PC-9 (cell line): ENCODE results near the gene USP4. TPM values are rescaled to one million over a fixed set of nuclear protein-coding genes. Genes with fewer than 3 reads are reported as not detected.
"Not testable (repeated sequence)": the region's sequence is repeated elsewhere in the genome, so short reads cannot be mapped to it uniquely, and the experiment has no call there.

Experiments
- BruUV-seq: library from RNA; stranded (reverse); fragments of 400-500 nt; replicated peaks from 2 replicates; lab custom pipeline; 2021; lab: Mats Ljungman, UMichigan
- CTCF ChIA-PET: fragments of 300-600 bp; sonication (Branson Sonifier 250); formaldehyde crosslinking; loops from one replicate; lab custom pipeline; 2022; ENCODE audit warnings: antibody characterized with exemption; lab: Charles Lee
- POLR2A ChIA-PET: fragments of 300-600 bp; sonication (Branson Sonifier 250); formaldehyde crosslinking; loops from one replicate; lab custom pipeline; 2022; ENCODE audit warnings: antibody characterized with exemption; ENCODE audit not compliant: unreplicated experiment; lab: Charles Lee
- DNase-seq, 2 experiments: peaks; one replicate each; pipeline versions ENCODE4 v3.0.0 to v3.0.0-alpha.2; 2015 to 2022; ENCODE audit warnings: mixed read lengths in 1 of 2
- H2AFZ ChIP-seq: fragments of 200-600 bp; sonication (generic); 2 replicates; pipeline ENCODE4 v1.8.1; 2017; ENCODE audit warnings: antibody characterized with exemption
- H3F3A ChIP-seq: fragments of 200-600 bp; sonication (generic); 2 replicates; pipeline ENCODE4 v1.8.1; 2017; ENCODE audit warnings: antibody characterized with exemption, mild to moderate bottlenecking, low read depth; ENCODE audit not compliant: insufficient read depth
- H3K27ac ChIP-seq: fragments of 200-600 bp; sonication (generic); 2 replicates; pipeline ENCODE4 v1.6.1; 2016; ENCODE audit warnings: mixed run types
- H3K27me3 ChIP-seq: fragments of 200-600 bp; sonication (generic); 2 replicates; pipeline ENCODE4 v1.6.1; 2016; ENCODE audit warnings: low read depth, mixed run types; ENCODE audit not compliant: insufficient read depth
- H3K36me3 ChIP-seq: fragments of 200-600 bp; sonication (generic); 2 replicates; pipeline ENCODE4 v1.6.1; 2016; ENCODE audit warnings: low read depth, mixed run types
- H3K4me1 ChIP-seq: fragments of 200-600 bp; sonication (generic); replicated peaks from 2 replicates; pipeline ENCODE4 v1.6.1; 2016; ENCODE audit warnings: mixed run types; ENCODE audit not compliant: insufficient read depth
- H3K4me2 ChIP-seq: fragments of 200-600 bp; sonication (generic); 2 replicates; pipeline ENCODE4 v1.6.1; 2017; ENCODE audit warnings: mixed run types
- H3K4me3 ChIP-seq: fragments of 200-600 bp; sonication (generic); 2 replicates; pipeline ENCODE4 v1.6.1; 2016; ENCODE audit warnings: mixed run types
- H3K79me2 ChIP-seq: fragments of 200-600 bp; sonication (generic); 2 replicates; pipeline ENCODE4 v1.6.1; 2017; ENCODE audit warnings: low read depth, mixed run types
- H3K9me2 ChIP-seq: fragments of 200-600 bp; sonication (generic); 2 replicates; pipeline ENCODE4 v1.8.1; 2017; ENCODE audit warnings: mild to moderate bottlenecking; ENCODE audit not compliant: insufficient read depth
- H3K9me3 ChIP-seq: fragments of 200-600 bp; sonication (generic); 2 replicates; pipeline ENCODE4 v1.8.1; 2016; ENCODE audit warnings: low read depth; ENCODE audit not compliant: insufficient read depth
- H4K20me1 ChIP-seq: fragments of 200-600 bp; sonication (generic); 2 replicates; pipeline ENCODE4 v1.8.1; 2017; ENCODE audit not compliant: insufficient read depth
- EZH2 ChIP-seq: fragments of 200-600 bp; sonication (generic); IDR thresholded peaks from 2 replicates; pipeline ENCODE4 v1.8.0; 2017; ENCODE audit warnings: antibody characterized with exemption, low read depth
- intact Hi-C: fragments of 100-400 bp; cut with micrococcal nuclease; formaldehyde crosslinking; loops from one replicate; pipeline ENCODE4 v1.10.0; 2022; ENCODE audit not compliant: unreplicated experiment
- total RNA-seq: library from RNA; stranded (reverse); gene quantifications from 2 replicates; pipeline ENCODE4 v1.2.3, GENCODE V29; 2021
- TF ChIP-seq, protein P1 (sequence below): fragments of 200-600 bp; sonication (generic); conservative IDR thresholded peaks from 2 replicates; pipeline ENCODE4 v1.6.1; 2017; ENCODE audit warnings: mixed run types, antibody characterized with exemption, mild to moderate bottlenecking, moderate library complexity

USP4 gene
- total RNA-seq, 1 experiment from 2014 or later: 42.9 TPM

DNA sequence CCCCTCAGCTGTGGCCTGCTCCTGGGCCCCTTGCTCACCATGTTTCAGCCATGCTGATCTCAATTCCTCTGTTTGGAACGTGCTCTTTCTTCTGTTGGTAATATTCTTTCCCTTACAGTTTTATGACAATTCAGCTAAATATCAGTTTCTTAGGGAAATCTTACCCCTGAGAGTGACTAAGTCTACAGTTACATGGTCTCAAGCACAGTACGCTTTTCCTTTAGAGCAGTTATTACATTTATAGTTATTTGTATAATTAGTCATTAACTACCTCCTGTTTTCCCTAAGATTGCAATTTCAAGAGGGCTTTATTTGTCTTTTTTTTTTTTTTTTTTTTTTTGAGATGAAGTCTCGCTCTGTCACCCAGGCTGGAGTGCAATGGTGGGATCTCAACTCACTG lies 86.3 kb downstream of the USP4 start:
- H3F3A ChIP-seq: peaks cover 6% of the 10 kb centered on the region; the same call in 1 of the 2 replicates
- no TSS peak for BruUV-seq
- H3K9me3 ChIP-seq: no peaks in the 10 kb centered on the region
- no peaks in the 10 kb centered on the region for H3K9me2 ChIP-seq
- no peak overlapping the region for H3K27ac ChIP-seq
- H3K79me2 ChIP-seq: no peaks in the 10 kb centered on the region
- no peak overlapping the region for H3K4me2 ChIP-seq
- DNase-seq: no peak
- no peaks in the 10 kb centered on the region for H4K20me1 ChIP-seq
- H3K4me3 ChIP-seq: no peak overlapping the region
- H3K36me3 ChIP-seq: no peaks in the 10 kb centered on the region
- H3K27me3 ChIP-seq: no peaks in the 10 kb centered on the region
- TF ChIP-seq EZH2: no peak
- TF ChIP-seq, protein P1, sequence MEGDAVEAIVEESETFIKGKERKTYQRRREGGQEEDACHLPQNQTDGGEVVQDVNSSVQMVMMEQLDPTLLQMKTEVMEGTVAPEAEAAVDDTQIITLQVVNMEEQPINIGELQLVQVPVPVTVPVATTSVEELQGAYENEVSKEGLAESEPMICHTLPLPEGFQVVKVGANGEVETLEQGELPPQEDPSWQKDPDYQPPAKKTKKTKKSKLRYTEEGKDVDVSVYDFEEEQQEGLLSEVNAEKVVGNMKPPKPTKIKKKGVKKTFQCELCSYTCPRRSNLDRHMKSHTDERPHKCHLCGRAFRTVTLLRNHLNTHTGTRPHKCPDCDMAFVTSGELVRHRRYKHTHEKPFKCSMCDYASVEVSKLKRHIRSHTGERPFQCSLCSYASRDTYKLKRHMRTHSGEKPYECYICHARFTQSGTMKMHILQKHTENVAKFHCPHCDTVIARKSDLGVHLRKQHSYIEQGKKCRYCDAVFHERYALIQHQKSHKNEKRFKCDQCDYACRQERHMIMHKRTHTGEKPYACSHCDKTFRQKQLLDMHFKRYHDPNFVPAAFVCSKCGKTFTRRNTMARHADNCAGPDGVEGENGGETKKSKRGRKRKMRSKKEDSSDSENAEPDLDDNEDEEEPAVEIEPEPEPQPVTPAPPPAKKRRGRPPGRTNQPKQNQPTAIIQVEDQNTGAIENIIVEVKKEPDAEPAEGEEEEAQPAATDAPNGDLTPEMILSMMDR: no peak
- POLR2A ChIA-PET: no interaction called here
- peaks cover 20% of the 10 kb centered on the region for H3K4me1 ChIP-seq
- intact Hi-C loops: no loop called here
- no peak overlapping the region for H2AFZ ChIP-seq
- CTCF ChIA-PET: no interaction called here

DNA sequence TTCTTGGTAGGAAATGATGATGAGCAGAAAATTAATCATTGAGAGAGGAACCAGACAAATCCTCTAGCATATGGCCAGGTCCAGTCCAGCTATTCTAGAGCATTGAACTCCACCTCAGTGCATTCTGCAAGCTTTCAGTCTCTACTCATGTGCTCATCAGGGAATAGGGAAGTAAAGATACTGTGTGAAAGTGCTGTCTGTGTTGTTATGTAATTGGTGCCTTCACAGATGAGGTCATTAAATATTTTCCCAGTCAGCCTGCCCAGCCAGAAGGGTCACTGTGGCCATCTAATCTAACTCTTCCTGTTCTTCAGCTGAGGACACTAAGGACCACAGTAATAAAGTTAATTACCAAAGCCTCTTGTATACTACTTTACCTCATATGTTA lies 91.0 kb downstream of the USP4 start:
- H2AFZ ChIP-seq: no peak overlapping the region

DNA sequence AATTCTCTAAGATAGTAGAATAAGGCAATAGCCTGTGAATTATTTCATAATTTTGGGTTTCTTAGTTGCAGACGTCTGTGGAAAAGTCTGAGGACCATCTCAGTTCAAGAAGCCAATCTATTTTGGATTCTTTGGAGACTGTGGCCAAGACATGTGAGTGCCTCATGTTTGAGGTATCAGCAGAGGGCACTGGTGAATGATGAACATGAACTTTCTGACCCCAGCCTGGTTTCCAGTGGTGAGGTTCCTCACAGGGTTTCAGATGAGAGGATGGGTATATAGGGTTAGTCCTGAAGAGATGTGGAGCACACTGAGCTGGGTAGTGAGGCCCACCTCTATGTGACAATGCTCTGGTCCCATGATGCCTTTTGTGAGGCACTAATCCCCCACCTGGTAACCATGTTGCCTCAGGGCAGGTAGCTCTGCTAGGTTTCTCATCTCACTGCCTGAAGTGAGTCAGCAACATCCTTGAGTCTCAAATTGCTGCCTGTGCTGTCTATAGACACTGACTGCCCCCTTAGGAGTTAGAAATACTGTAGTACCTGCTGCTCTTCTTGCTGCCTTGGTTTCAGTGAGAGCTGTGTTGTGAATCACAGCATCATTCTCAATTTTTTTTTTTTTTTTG lies 95.2 kb downstream of the USP4 start:
- TF ChIP-seq, protein P1: no peak
- no peak for TF ChIP-seq EZH2
- no peaks in the 10 kb centered on the region for H3K9me3 ChIP-seq
- peak overlapping the region; percentile 86 for H3K27ac ChIP-seq
- ChIA-PET CTCF (interaction anchor here (0.5 to 0.7 kb wide), 3 partner anchors 23 to 427 kb away, joined by 3 to 11 read pairs (median 3); no protein-coding TSS in a partner anchor), POLR2A (interaction anchor here (0.6 to 0.7 kb wide), 5 partner anchors 26 to 490 kb away, joined by 3 to 8 read pairs (median 5); no protein-coding TSS in a partner anchor)
- no peak overlapping the region for H2AFZ ChIP-seq
- no peaks in the 10 kb centered on the region for H4K20me1 ChIP-seq
- DNase-seq: peak; percentile 69 to 93
- H3K4me2 ChIP-seq: peak overlapping the region; percentile 63
- H3K4me1 ChIP-seq: peaks cover 37% of the 10 kb centered on the region
- H3K9me2 ChIP-seq: no peaks in the 10 kb centered on the region
- H3K79me2 ChIP-seq: no peaks in the 10 kb centered on the region
- peaks cover 31% of the 10 kb centered on the region for H3F3A ChIP-seq
- intact Hi-C loops: no loop called here
- H3K27me3 ChIP-seq: no peaks in the 10 kb centered on the region
- no peaks in the 10 kb centered on the region for H3K36me3 ChIP-seq
- H3K4me3 ChIP-seq: no peak overlapping the region
- BruUV-seq: no TSS peak

More for the DNA sequence above, 91.0 kb downstream of the USP4 start:
- H3K9me2 ChIP-seq: no peaks in the 10 kb centered on the region
- H3K9me3 ChIP-seq: no peaks in the 10 kb centered on the region
- H3K27me3 ChIP-seq: no peaks in the 10 kb centered on the region
- no TSS peak for BruUV-seq
- H4K20me1 ChIP-seq: no peaks in the 10 kb centered on the region
- H3K4me1 ChIP-seq: peaks cover 38% of the 10 kb centered on the region
- CTCF ChIA-PET: interaction anchor here (0.7 kb wide), 1 partner anchor 39 kb away, joined by 8 read pairs; no protein-coding TSS in a partner anchor
- no peaks in the 10 kb centered on the region for H3K79me2 ChIP-seq
- intact Hi-C loops: no loop called here
- H3F3A ChIP-seq: peaks cover 31% of the 10 kb centered on the region
- no peaks in the 10 kb centered on the region for H3K36me3 ChIP-seq
- peak overlapping the region; percentile 59 for H3K27ac ChIP-seq
- H3K4me3 ChIP-seq: no peak overlapping the region
- POLR2A ChIA-PET: interaction anchor here (0.7 kb wide), 1 partner anchor 77 kb away, joined by 4 read pairs; the partner anchor contains the start of gene KLHDC8B
- peak; percentile 30 to 76 for DNase-seq
- TF ChIP-seq EZH2: no peak
- TF ChIP-seq, protein P1: no peak
- peak overlapping the region; percentile 5; the same call in 1 of the 2 replicates for H3K4me2 ChIP-seq

DNA sequence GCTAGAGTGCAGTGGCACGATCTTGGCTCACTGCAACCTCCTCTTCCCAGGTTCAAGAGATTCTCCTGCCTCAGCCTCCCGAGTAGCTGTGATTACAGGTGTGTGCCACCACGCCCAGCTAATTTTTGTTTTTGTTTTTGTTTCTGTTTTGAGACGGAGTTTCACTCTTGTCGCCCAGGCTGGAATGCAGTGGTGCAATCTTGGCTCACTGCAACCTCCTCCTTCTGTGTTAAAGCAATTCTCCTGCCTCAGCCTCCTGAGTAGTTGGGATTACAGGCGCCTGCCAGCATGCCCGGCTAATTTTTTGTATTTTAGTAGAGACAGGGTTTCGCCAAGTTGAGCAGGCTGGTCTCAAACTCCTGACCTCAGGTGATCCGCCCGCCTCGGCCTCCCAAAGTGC lies 99.8 kb downstream of the USP4 start:
- H3K4me3 ChIP-seq, DNase-seq, H3K36me3 ChIP-seq, intact Hi-C loops, POLR2A ChIA-PET, H2AFZ ChIP-seq, H3K27ac ChIP-seq, CTCF ChIA-PET, H3K79me2 ChIP-seq, H3K27me3 ChIP-seq, H4K20me1 ChIP-seq, BruUV-seq, H3K4me2 ChIP-seq, H3K9me2 ChIP-seq: not testable (repeated sequence)
- Histone ChIP-seq H3K9me3 (peaks cover 12% of the 10 kb centered on the region; the same call in 1 of the 2 replicates), H3K4me1 (peaks cover 22% of the 10 kb centered on the region), H3F3A (peaks cover 23% of the 10 kb centered on the region)
